Skin of body (tissue), 2 donors: Measurements from ENCODE around the gene STARD13. TPM values are rescaled to one million over a fixed set of nuclear protein-coding genes. Genes with fewer than 3 reads are reported as not detected.

Experiments
- DNase-seq: peaks from one replicate; lab custom pipeline; 2025; lab: John Stamatoyannopoulos, UW
- total RNA-seq: library from RNA; depleted of rRNA; stranded (reverse); fragments of >200 nt; gene quantifications from one replicate; pipeline ENCODE4 v1.2.3, GENCODE V29; 2014

The STARD13 gene
- total RNA-seq, 1 donor from 2014 or later: 38.7 TPM

DNA sequence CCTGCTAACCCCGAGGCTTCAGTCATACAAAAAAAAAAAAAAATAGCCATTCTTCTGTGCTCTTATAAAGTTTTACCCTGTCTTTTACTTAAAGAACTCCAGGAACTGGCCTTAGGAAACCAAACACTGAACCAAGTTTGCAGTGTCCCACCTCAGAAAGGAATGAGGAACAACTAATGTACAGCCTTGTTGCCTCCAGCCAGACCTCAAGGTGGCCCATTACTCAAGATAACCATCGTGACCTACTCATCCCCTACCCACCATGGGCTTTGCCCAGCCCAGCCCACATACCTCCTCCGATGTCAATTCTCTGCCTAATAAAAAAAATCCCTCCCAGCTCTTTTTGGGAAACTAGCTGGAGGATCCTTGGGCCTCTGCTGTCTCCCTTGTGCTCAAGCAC lies 133.2 kb downstream of the STARD13 start:
- DNase-seq: no peak

DNA sequence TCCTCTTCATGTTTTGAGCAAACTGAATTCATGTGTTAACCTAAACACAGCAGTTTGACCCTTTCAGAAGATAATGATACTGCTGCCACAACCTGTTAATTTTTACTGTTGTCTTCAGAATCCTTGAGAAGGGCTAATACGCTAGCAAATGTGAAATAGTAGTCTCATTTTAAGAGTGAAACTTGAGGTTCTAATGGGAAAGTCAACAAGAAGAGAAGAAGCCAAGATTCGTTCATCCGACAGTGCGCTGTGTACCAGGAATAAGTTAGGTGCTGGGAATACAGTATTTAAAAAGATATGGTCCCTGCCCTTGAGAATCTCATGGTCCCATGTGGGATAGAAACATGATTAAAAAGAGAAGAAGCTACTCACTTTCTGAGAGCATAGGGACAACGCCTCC lies 134.9 kb downstream of the STARD13 start:
- no peak for DNase-seq

GRCh38 chr13:33150126-33150525 lies 135.4 kb downstream of the STARD13 start:
- DNase-seq: no peak

DNA sequence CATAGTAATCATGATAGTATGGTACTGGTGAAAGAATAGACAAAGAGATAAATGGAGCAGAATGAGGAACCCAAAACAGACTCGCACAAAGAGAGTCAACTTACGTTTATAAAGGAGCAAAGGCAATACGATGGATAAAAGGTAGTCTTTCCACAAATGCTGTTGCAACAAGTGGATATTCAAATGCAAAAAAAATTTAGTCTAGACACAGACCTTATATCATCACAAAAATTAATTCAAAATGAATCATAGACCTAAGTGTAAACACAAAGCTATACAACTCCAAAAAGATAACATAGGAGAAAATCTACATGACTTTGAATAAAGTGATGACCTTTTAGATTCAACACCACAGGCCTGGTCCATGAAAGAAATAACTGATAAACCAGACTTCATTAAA lies 137.7 kb downstream of the STARD13 start:
- no peak for DNase-seq

GRCh38 chr13:33146843-33147611 lies 138.5 kb downstream of the STARD13 start:
- no peak for DNase-seq

DNA sequence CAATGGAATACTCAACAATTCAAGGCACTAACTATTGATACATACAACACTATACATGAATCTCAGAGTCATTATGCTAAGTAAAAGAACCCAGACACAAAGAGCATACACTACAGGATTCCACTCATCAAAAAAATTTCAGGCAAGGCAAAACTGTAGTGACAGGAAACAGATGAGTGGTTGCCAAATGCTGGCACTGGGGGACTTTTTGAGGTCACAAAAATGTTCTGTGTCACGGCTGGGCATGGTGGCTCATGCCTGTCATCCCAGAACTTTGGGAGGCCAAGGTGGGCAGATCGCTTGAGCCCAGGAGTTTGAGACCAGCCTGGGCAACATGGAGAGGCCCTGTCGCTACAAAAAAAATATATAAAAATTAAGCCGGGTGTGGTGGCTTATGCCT lies 139.9 kb downstream of the STARD13 start:
- no peak for DNase-seq

DNA sequence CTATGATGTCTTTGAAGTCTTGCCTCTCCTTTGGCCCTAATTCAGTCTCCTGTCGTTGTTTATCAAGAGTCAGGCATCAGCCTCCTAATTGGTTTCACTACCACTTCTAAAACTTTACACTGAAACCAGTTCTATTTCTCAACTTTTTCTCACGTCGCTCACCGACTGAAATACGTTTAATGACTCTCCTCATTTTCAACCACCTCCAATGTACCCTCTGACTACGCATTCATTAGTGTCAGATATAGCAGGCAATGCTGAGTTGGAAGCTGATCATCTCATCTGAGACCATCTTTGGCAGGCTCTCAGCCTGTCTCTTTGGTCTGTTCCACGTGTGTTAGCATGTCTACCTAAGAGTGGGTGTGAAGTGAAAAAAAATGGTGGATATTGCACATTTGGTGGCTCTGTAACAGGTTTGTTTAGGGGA lies 141.2 kb downstream of the STARD13 start:
- DNase-seq: no peak

DNA sequence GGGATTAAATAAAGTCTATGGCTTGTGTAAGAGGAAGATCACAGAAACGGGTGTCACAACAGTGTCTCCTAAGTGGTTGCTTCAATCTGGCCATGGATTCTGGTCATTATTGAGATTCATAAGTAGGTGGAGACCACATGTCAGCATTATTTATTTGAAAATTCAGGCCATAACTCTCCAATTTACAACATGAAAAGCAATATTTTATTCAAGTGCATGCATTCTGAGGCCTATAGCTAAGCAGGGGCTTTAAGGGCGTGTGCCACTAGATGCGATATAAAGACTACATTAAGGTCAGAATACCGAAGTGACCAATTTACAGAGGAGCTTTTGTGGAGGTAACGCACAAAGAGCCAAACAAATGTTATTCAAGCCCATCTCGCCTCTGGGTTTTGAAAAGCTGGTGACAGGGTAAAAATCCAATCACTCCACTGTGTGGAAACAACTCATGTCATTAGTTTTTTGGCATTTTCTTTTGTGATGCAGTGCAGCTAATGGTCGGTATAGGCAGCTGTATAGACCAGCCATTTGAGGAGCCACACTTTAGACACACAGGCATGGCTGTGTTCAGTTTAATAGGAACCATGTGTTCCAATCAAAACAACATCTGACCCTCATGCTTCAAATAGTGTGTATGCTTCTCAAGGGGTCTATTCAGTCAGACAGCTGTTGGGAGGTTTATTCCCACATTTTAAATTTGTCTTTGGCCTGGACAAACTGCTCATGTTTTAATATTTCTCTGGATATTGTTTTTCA lies 145.6 kb downstream of the STARD13 start:
- peak; percentile 78 for DNase-seq

- DNase-seq: peak; percentile 24
Observed at GRCh38 chr13:33139184-33139583, 146.4 kb downstream of the STARD13 start.

DNA sequence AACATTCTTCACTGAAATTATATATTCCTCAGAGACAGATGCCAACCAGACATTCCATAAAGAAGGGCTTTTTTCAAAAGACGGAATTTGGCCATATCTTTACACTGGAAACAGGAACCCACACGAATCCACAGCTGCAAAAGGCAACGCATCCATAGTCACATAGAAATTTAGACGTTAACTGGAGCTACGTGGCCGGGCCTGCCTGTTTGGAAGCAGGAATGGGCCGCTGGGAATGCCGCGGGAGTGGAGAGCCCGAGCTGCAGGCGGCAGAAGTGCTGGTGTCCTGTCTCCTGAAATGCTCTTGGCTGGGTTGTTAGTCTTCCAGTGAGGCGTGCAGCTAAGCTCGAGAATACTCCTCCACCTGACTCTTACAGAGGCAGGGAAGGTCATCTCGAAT lies 147.1 kb downstream of the STARD13 start:
- no peak for DNase-seq

DNA sequence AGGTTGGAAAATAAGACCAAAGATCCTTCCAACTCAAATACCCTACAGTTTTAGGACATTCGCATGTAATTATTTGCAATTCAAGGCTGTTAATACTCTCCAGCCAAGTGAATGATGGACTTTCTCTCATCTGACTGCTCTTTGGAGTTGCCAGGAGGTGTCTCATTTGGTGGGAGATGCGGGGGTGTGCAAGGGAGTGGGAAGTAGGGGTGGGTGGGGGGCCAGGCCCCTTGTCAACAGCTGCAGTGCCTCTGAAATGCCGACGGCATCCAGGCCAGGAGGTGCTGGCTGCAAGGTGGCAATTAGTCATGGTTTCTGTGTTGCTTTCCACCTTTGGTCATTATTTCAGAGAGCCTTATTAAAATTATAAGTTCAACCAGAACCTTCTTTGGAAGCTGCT lies 147.8 kb downstream of the STARD13 start:
- no peak for DNase-seq

DNA sequence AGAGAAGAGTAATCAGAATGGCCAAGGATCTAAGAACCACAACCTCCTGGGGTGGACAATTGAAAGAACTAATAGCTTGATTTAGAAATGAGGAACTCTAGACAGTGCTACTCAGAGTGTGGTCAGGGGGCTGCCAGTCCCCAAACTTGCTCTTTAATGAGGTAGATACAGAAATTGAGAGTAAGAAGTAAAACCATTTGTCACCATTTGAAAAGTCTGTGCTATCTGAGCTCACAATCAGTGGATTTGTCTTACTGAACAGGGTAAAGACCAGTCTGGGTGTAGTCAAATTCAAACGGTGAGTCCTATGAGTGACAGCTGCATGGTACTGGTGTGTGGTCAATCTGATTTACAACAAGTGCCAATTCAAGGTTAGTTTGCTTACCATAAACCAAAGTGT lies 150.5 kb downstream of the STARD13 start:
- DNase-seq: no peak

GRCh38 chr13:33134213-33134612 lies 151.3 kb downstream of the STARD13 start:
- no peak for DNase-seq

DNA sequence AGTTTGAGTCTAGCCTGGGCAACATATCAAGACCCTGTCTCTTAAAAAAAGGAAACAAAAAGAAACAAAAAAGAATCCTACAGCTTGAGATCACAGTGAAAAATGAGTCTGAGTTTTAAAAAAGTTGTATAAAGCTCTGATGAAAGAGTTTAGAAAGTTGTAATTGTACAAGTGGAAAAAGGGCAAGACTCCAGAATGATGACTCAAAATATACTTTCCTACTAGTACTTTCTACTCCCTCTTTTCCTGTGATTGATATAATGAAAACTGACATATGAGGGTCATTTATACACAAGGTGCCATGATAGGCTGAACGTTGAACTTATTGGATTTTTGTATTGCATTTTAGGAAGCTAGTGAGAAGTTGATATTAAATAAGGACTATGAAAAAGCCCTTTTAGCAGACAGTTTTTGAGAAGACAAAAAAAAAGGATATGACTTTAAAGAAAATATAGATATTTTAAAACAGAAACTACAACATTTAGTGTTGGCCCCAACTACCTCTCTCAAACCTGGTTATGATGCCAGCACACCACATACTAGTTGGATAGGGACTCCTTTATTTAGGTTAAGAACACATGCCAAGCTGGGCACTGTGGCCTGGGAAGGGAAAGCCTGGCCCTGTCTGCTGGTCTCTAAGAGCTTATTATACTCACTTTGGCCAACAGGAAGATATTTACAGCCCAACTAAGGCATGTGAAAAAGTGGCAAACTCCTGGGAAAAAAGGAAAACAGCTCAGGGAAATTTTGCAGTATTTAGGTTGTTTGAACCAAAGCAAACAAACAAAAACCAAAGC lies 152.7 kb downstream of the STARD13 start:
- no peak for DNase-seq

DNA sequence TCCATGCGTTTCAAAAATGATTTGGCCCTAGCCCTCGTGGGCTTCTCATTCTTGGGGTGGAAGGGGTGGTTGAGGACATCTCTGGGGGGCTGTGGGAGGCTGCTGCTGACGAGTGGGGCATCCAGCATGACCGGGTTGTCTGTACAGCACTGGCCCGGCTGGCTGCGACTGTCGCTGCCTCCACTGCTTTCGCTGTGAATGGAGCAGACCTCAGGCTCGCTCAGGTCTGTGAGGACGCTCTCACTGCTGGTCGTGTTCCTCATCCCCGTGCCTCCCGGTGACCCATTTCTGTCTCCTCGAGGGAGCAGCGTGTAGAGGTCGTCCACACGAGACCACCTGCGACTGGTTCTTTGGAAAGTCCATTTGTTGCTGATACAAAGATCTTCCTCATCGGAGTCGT lies 155.7 kb downstream of the STARD13 start:
- no peak for DNase-seq

- no peak for DNase-seq
Observed at GRCh38 chr13:33129094-33129832, 156.3 kb downstream of the STARD13 start.

- DNase-seq: no peak
Observed at GRCh38 chr13:33128134-33128533, 157.4 kb downstream of the STARD13 start.

DNA sequence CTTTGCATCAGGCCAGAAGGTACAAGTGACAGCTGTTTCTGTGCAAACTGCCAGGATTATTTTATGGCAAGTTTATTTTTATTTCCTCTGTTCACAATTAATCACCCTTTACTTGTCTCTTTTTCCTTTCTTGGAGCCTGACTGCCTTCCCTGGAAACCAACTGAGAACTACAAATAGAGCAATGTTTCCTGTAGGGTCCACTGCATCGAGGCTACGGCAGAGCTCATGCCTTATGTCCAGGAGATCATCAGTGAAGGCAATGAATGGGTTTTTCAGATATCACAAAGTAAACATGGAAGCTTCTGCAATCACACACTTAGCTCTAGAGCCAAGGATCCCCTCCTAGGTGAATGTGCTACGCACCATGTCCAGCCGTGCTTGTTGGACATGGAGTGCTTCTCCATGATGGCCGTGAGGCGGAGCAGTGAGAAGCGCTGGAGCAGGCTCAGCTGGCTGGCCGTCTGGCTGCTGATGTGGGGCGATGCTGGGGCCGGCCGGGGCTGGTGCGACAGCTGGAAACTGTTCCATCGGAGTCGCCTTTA lies 158.5 kb downstream of the STARD13 start:
- DNase-seq: peak; percentile 43

- peak; percentile 74 for DNase-seq
Observed at GRCh38 chr13:33125821-33126570, 159.6 kb downstream of the STARD13 start.
